Heart right ventricle (tissue), 16 donors: ENCODE data around the gene MAP2K5. TPM values are rescaled to one million over a fixed set of nuclear protein-coding genes. Genes with fewer than 3 reads are reported as not detected.
"Not testable (repeated sequence)": the region's sequence is repeated elsewhere in the genome, so short reads cannot be mapped to it uniquely, and the experiment has no call there.

Source experiments
- ATAC-seq, 8 donors: fragments of 200-7000 bp; cut with Tn5 transposase; one replicate each; pipeline ENCODE4 v1.9.1; 2020; ENCODE audit warnings: mild to moderate bottlenecking in 8 of 8, moderate library complexity in 8 of 8, moderate number of reproducible peaks in 1 of 8
- DNase-seq, 2 donors: peaks; one replicate each; pipeline ENCODE4 v3.0.0-alpha.2; 2020
- H3K27ac ChIP-seq, 10 donors: fragments of 200-600 bp; sonication (generic) in 2 of 10; one replicate each; pipeline versions ENCODE4 v1.5.0 to v1.8.0; 2020 to 2022; ENCODE audit warnings: mild to moderate bottlenecking in 3 of 10
- H3K27me3 ChIP-seq, 7 donors: fragments of 200-600 bp; one replicate each; pipeline ENCODE4 v1.8.0; 2021 to 2022; ENCODE audit warnings: mild to moderate bottlenecking in 2 of 7
- H3K36me3 ChIP-seq, 9 donors: fragments of 200-600 bp; sonication (generic) in 1 of 9; one replicate each; pipeline versions ENCODE4 v1.5.0 to v1.8.0; 2020 to 2022; ENCODE audit warnings: mild to moderate bottlenecking in 2 of 9
- H3K4me1 ChIP-seq, 9 donors: fragments of 200-600 bp; sonication (generic) in 1 of 9; one replicate each; pipeline versions ENCODE4 v1.5.0 to v1.8.0; 2020 to 2022; ENCODE audit warnings: mild to moderate bottlenecking in 4 of 9
- H3K4me3 ChIP-seq, 10 donors: fragments of 200-600 bp; sonication (generic) in 2 of 10; one replicate each; pipeline versions ENCODE4 v1.5.0 to v1.8.0; 2020 to 2022; ENCODE audit warnings: mild to moderate bottlenecking in 7 of 10, moderate library complexity in 2 of 10
- H3K9me3 ChIP-seq, 11 donors: fragments of 200-600 bp in 10 of 11; sonication (generic) in 2 of 11; one replicate each; pipeline versions ENCODE4 v1.5.0 to v1.8.0; 2013 to 2022; ENCODE audit warnings: mild to moderate bottlenecking in 2 of 11, control low read depth in 1 of 11, moderate library complexity in 1 of 11
- WGBS, 2 donors: extraction: QIAGEN DNeasy Blood & Tissue Kit; methylation state at CpG; one replicate each; pipeline ENCODE4 v1.1.7; 2013; ENCODE audit warnings: inconsistent platforms in 1 of 2; 5-methylcytosine and 5-hydroxymethylcytosine counted together
- intact Hi-C, 10 donors: fragments of 100-400 bp; cut with DNase I; formaldehyde crosslinking; loops; one replicate each; pipeline versions ENCODE4 v1.11.1 to v1.14.2; 2022
- polyA plus RNA-seq, 2 donors: library from polyadenylated mRNA; stranded (reverse); fragments of 200-250 nt; gene quantifications; one replicate each; pipeline ENCODE4 v1.2.3, GENCODE V29; 2013
- total RNA-seq, 10 donors: library from RNA; stranded (reverse); fragmentation: NEBNext Ultra II Directional in 3 of 10; extraction: Animal tissue kit (Norgen Biotek cat#: 25700) in 3 of 10; gene quantifications; one replicate each; pipeline versions ENCODE4 v1.2.1 to v1.2.4, GENCODE V29; 2021 to 2023
- TF ChIP-seq, protein P1 (sequence below), 9 donors: fragments of 200-600 bp; sonication (generic) in 2 of 9; IDR thresholded peaks; one replicate each; pipeline versions ENCODE4 v1.5.0 to v1.8.0; 2021 to 2022; ENCODE audit warnings: antibody characterized with exemption in 9 of 9, mild to moderate bottlenecking in 5 of 9, moderate library complexity in 1 of 9
- donor health status: Arrhythmogenic right ventricular cardiomyopathy.
- donor health status: ischemic (EF 13 %, LVEDD 7.1; RV severe dilation, severe dysfunction).
- donor health status: healthy with polysubstance abuse.
- donor health status: DM: no; HTN: yes; CAD: no.
- donor health status: DM: no; HTN: no; CAD: no.
- donor health status: ischemic (EF 25% LVEDD 6.9; RV normal size, moderate dysfunction).
- donor health status: ischemic (EF 25% LVEDD 5.7; RV mildly dilated, moderate dysfunction).
- donor health status: healthy.
- donor health status: DM: yes; HTN: yes; CAD: no.
- donor health status: Ischemic cardiomyopathy.
- donor health status: ischemic (EF 35%, LVEDD 5.7; RV mildly dilated, moderate dysfunction).
- donor health status: nonischemic (EF 11% LVEDD 7.7; RV severe dilation, severe dysfunction).
- donor health status: DM: yes; HTN: yes; CAD: no.
- donor health status: PGD.
- donor health status: ischemic (EF 29% LVEDD 5.4; RV normal size, mild dysfunction).
- donor health status: nonischemic (EF 23%, LVEDD 6.1; RV moderate dilation, normal function).

The MAP2K5 gene
- total and polyA plus RNA-seq, 12 donors = 7.7 to 34.3 (median 21.0) TPM

DNA sequence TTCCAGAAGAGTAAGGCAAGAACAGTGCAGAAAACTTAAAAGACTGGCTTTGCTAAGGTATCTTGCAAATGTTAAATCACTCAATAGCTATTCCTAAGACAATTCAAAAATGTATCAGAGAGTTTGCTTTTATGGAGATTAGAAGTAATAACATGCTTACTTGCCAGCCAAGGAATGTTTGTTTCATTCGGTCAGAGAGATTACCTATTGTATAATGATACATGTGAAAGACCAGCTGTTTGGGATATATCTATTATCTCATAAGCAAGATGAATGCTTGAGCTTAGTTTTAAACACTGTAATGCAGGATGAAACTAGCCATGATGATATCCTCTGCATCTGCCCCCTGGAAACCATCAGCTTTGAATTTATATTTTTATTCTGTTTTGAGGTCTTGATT is 70.7 kb downstream of the MAP2K5 start:
- TF ChIP-seq, protein P1, sequence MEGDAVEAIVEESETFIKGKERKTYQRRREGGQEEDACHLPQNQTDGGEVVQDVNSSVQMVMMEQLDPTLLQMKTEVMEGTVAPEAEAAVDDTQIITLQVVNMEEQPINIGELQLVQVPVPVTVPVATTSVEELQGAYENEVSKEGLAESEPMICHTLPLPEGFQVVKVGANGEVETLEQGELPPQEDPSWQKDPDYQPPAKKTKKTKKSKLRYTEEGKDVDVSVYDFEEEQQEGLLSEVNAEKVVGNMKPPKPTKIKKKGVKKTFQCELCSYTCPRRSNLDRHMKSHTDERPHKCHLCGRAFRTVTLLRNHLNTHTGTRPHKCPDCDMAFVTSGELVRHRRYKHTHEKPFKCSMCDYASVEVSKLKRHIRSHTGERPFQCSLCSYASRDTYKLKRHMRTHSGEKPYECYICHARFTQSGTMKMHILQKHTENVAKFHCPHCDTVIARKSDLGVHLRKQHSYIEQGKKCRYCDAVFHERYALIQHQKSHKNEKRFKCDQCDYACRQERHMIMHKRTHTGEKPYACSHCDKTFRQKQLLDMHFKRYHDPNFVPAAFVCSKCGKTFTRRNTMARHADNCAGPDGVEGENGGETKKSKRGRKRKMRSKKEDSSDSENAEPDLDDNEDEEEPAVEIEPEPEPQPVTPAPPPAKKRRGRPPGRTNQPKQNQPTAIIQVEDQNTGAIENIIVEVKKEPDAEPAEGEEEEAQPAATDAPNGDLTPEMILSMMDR (IDR thresholded peaks at IDR 0.05) = no peak
- intact Hi-C loops = no loop called here
- no peak overlapping the region for H3K4me3 ChIP-seq
- peaks cover 0 to 6% (median 0%) of the 10 kb centered on the region in 9 donors for H3K4me1 ChIP-seq
- ATAC-seq (no peak), DNase-seq (no peak)
- H3K27me3 ChIP-seq = no peaks in the 10 kb centered on the region
- 70 to 73% methylated on average over 1 of the region's 1 CpG for WGBS, 2 donors
- H3K9me3 ChIP-seq = no peaks in the 10 kb centered on the region
- H3K36me3 ChIP-seq = peaks cover 0 to 9% (median 0%) of the 10 kb centered on the region in 9 donors
- H3K27ac ChIP-seq = no peak overlapping the region

DNA sequence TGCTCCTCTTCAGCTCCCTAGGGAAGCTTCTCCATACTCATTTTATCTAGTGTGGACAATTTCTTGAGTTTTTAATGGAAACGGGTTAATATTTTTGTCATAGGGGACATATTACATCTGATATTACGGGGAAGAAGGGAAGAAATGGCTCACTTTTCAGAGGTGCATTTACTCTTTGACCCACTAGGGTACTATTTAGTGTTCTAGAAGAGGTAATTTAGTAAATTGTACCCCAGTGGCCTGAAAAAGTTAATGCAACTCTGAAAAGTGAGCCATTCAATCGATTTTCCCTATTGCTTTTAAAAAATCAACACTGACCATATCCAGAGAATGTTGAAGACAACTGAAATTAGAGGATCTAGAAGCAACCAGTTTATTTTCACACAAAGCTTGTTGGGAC is 71.2 kb downstream of the MAP2K5 start:
- H3K36me3 ChIP-seq = peaks cover 0 to 10% (median 0%) of the 10 kb centered on the region in 9 donors
- H3K27ac ChIP-seq = no peak overlapping the region
- ATAC-seq (no peak), DNase-seq (no peak)
- H3K4me3 ChIP-seq = no peak overlapping the region
- no peaks in the 10 kb centered on the region for H3K9me3 ChIP-seq
- TF ChIP-seq, protein P1 (IDR thresholded peaks at IDR 0.05) = no peak
- WGBS, 2 donors = 87 to 94% methylated on average over 3 of the region's 3 CpGs
- intact Hi-C loops = no loop called here
- H3K4me1 ChIP-seq = peaks cover 0 to 6% (median 0%) of the 10 kb centered on the region in 9 donors
- no peaks in the 10 kb centered on the region for H3K27me3 ChIP-seq

DNA sequence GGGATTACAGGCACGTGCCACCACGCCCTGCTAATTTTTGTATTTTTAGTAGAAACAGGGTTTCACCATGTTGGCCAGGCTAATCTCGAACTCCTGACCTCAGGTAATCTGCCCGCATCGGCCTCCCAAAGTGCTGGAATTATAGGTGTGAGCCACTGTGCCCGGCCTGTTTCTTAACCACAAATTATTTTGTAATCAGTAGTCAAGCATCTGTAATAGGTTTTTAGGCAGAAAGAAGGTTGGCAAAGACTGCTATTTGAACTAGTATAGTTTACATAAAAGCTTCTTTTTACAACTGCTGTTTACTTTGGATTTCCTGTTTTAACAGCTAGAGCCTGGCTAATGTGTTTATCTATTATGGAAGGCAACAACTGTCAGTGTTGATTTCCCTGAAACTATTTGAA is 72.6 kb downstream of the MAP2K5 start:
- intact Hi-C loops, H3K9me3 ChIP-seq, ATAC-seq, DNase-seq, H3K4me1 ChIP-seq, H3K27ac ChIP-seq, H3K36me3 ChIP-seq, H3K27me3 ChIP-seq, H3K4me3 ChIP-seq: not testable (repeated sequence)
- 93 to 95% methylated on average over 6 of the region's 6 CpGs for WGBS, 2 donors

DNA sequence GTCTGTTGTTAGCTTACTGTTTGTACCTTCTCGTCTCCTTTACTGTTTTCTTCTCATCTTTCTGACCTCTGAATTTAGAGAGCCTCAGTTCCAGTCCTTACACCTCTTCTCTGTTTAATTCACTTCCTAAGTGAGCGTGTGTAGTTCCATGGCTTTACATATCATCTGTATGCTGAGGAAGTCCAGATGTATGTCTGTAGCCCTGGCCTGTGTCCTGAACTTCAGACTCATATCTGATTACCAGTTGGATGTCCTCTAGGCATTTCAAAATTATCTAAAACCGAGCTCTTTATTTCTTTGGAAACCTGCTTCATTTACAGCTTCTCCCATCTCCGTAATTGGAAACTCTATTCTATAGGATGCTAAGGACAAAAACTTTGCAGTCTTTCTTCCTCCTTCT is 75.8 kb downstream of the MAP2K5 start:
- 73 to 81% methylated on average over 4 of the region's 4 CpGs for WGBS, 2 donors
- no peaks in the 10 kb centered on the region for H3K4me1 ChIP-seq

DNA sequence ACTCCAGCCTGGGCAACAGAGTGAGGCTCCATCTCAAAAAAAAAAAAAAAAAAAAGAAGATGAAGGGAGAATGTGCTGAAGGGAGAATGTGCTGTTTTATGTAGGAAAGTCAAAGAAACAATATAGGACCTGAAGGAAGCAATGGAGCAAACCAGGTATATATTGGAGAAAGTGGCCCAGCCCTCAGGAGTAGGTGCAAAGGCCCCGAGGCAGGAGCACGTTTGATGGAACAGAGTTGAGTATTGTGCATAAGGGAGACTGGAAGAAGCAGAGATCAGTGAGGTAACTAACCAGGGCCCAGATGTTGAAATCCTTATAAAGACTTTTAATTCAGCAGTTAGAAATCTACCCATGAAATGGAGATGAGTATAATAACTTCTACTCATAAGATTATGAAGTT is 79.6 kb downstream of the MAP2K5 start:
- intact Hi-C loops = no loop called here
- no peaks in the 10 kb centered on the region for H3K4me1 ChIP-seq
- no peak overlapping the region for H3K4me3 ChIP-seq
- H3K27me3 ChIP-seq = no peaks in the 10 kb centered on the region
- TF ChIP-seq, protein P1 (IDR thresholded peaks at IDR 0.05) = no peak
- H3K9me3 ChIP-seq = no peaks in the 10 kb centered on the region
- DNase-seq (no peak), ATAC-seq (no peak)
- WGBS, 2 donors = 97 to 98% methylated on average over 2 of the region's 2 CpGs
- no peak overlapping the region for H3K27ac ChIP-seq
- H3K36me3 ChIP-seq = peaks cover 0 to 38% (median 0%) of the 10 kb centered on the region in 9 donors

More for the DNA sequence above, 75.8 kb downstream of the MAP2K5 start:
- no peak overlapping the region for H3K27ac ChIP-seq
- intact Hi-C loops = no loop called here
- peaks cover 0 to 16% (median 0%) of the 10 kb centered on the region in 9 donors for H3K36me3 ChIP-seq
- no peak for DNase-seq
- H3K4me3 ChIP-seq = no peak overlapping the region
- H3K9me3 ChIP-seq = no peaks in the 10 kb centered on the region
- H3K27me3 ChIP-seq = no peaks in the 10 kb centered on the region
- ATAC-seq = no peak
- TF ChIP-seq, protein P1 (IDR thresholded peaks at IDR 0.05) = no peak
